EH (cell line): ENCODE results near the gene KRTAP22-2.

Experiments used
- DNase-seq: peaks from one replicate; pipeline ENCODE4 v3.0.0-alpha.2; 2015; ENCODE audit warnings: low read depth

The KRTAP22-2 gene

DNA sequence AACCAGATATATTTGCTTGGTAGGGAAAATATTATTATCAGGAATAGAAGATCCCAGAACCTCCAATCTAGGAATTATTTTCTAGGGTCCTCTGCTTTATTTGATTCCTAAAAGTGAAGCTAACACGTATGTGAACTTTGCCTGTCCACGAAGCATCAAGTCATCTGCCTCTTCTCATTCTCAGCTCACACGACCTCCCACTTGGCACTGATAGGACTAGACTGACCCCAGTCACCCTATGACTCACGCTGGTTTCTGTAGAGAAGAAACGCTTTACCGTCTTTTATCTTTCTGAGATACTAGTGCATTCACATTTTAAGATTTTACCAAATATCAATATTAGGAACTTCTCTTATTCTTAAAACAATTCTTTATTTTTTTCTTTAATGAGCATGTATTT lies 27.1 kb downstream of the KRTAP22-2 start:
- no peak for DNase-seq

DNA sequence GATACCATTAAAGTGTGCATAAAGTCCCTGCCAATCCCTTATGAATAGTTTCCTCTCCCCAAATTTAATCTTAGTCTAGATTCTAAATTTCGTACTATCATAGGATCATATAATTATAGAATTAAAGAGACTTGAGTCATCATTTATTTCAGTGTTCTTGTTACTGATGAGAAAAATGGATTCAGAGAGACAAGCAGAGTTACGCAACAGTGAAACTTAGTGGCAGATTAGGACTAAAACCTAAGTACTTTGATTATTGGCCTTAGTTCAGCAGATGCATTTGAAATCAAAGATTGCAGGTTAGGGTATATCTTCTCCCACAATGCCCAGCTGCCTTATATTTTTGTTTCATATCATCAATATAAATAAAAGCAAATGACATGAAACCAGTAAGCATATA lies 28.2 kb downstream of the KRTAP22-2 start:
- DNase-seq, result no peak

DNA sequence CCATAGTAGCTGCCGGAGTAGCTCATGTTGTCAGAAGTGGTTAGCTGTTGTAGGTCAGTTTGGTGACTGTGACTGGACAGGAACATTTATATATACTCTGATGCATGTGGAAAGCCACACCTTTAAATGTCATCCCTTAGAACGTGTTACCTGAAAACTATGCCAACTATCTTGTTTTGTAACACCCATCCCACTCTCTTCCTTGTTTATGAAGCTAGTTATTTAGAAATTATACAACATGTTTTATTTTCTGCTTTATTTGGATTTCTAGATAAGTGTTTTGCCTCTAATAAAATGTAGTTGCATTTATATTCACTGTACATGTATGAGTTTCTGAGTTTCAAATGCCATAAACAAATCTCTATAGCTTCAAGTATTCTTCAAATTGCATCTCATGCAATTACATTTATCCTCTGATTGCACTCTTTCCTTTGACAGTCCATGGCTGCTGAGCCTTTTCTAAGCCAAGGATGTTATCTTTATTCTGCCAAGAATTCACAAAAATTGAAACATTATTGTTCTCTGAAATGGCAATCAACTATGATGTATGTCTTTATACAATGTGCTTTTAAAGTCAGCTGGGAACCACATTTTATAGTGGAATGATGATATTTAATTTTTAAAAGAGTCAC lies 28.8 kb downstream of the KRTAP22-2 start, which contains the start of gene KRTAP19-7:
Gene KRTAP19-7 (minus strand): TSS at position 51 of the 632 bp plus-strand sequence. CDS start 25 bp downstream, at position 26.
- no peak for DNase-seq

DNA sequence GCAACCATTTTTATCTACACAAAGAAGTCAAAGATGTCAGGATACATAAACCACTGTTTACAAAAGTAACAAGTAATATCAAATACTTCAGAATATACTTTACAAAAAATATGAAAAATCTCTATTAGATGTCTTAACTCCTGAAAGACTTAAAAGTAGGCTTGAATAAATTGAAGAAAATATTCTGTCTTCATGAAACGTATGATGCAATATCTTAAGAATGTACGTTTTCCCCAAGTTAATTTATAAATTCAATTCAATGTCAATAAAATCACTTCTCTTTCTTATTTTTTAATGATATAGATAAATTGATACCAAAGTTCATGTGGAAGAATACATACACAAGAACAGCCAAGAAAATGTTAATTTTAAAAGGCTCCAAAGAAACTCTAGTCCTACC lies 35.1 kb downstream of the KRTAP22-2 start:
- no peak for DNase-seq

DNA sequence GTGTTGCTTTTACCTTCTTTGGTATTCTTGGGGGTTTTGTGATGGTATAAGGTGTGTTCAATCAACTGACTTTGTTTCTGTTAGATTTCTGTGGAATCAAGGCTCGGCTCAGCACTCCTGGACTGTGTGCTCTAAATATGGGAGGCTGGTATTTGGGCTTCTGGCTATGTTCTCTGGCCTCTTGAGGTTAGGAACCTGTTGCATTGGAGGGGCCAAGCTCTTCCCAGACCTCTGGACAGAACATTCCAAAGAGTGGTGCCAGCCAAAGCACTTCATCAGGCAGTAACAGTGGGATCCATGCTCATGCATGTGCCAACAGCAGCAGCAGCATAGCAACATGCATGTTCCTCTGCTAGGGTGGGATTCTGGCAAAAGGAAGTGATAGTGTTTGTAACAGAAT lies 37.4 kb downstream of the KRTAP22-2 start:
- DNase-seq, result no peak

DNA sequence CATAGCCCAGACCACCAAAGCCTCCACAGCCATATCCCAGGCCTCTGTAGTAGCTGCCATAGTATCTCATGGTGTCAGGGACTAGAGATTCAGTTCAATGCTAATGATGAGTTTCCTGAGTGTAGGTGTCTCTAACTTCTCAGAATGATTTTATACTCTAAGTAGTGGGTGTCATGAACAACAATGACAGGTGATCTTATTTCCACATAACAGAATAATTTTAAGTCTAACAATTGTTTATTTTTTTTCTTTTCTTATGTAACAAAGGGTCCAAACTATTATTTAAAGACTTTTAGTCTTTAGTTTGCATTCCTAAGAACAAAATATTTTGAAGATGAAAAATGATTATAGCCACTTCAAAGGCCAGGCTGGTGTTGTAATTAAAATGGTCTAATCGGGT lies 48.4 kb downstream of the KRTAP22-2 start, which contains the start of gene KRTAP19-6:
Gene KRTAP19-6 (minus strand): TSS at position 101 of the 400 bp plus-strand sequence. CDS start 31 bp downstream, at position 70.
- no peak for DNase-seq
